Epidermal melanocyte (primary cell): Measurements from ENCODE around the gene CFAP57.
"Not testable (repeated sequence)": the region's sequence is repeated elsewhere in the genome, so short reads cannot be mapped to it uniquely, and the experiment has no call there.

Experiments used
- DNase-seq: peaks from one replicate; pipeline ENCODE4 v3.0.0; 2011; ENCODE audit warnings: low spot score; ENCODE audit not compliant: insufficient read length

CFAP57 gene

DNA sequence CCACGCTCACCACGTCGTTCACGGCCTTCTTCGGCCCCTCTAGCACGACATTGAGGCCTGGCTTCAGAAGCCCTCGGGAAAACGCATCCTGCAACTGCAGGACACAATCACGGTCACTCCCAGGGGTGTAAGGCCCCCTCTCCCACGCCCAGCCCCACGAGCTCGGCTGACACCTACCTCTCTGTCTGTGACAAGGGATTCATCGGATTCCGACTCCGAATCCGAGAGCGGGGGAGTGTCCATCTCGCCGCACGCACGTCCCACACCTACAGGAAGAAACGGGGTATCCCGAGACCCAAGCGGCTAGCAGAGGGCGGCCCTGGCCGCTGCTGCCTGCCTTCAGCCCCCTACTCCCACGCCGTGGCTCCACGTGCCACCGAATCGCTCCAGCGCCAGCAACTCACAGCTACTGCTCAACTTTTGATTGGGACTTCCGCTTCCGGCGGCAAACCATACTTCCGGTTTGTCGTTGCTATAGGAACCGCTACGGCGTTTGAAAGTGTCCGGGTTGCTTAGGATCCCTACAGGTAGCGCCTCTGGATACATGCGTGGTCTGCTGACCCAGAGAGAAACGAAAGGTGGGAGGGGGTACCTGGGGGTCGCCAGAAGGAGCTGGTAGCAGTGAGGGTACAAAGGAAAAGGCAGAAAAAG, at the start of gene CFAP57, which contains the start of gene EBNA1BP2:
TSS of gene CFAP57 (plus strand) at position 455 of the 651 bp plus-strand sequence. CDS start 424 bp downstream, outside the sequence.
TSS of gene EBNA1BP2 (minus strand) at position 415 of the 651 bp plus-strand sequence. CDS start at position 243, 172 bp downstream.
- DNase-seq: peak; percentile 97

DNA sequence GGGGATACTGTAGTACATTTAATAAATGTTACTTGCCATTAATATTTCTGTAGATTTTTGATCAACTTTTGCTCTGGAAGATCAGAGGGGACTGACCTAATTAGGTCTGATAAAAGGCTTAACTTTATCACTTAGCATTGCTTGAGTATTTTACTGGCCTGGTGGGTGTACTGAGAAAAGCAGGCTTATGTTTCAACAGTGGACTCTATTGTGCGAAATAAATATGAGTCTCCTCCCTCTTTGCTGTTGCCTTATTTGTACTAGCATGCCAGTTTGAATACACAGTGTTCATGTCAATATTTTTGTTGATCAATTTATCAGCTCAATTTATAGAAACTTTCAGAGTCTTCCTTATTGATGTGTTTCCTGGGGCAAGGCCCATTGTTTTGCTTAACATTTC, 49.1 kb upstream of the CFAP57 start:
- peak; percentile 57 for DNase-seq

DNA sequence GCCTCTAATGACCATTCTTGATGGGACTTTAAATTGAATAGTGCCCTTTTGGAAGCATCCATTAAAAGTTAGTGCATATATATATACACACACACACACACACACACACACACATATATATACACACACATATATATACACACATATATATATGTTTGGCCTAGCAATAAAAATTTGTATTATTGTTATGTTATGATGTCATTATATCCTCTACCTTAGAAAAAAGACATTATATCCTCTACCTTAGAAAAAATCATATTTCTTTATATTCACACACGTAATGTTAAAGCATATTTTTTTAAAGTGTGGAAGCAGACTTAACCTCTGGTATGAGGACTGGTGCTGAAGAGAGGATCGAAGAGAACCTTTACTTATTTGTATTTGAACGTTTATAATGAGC, 43.3 kb upstream of the CFAP57 start:
- DNase-seq: no peak

DNA sequence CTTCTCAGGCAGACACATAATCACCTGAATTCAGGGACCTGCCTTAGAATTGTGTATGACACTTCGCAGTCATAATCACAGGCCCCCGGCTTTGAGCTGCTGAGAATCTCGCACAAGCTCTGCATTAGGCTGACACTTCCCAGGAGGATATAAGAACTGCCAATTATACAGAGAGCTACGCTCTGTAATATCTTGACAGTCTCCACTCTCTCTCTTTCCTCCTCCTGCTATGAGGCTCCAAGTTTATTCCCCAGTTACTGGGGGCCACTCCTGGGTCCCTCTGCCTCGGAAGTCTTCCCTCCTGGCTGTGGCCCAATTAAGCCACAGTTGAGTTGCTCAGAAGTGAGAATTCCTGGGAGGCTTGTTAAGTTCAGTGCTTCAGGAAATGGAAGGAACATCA, 42.7 kb upstream of the CFAP57 start:
- no peak for DNase-seq

DNA sequence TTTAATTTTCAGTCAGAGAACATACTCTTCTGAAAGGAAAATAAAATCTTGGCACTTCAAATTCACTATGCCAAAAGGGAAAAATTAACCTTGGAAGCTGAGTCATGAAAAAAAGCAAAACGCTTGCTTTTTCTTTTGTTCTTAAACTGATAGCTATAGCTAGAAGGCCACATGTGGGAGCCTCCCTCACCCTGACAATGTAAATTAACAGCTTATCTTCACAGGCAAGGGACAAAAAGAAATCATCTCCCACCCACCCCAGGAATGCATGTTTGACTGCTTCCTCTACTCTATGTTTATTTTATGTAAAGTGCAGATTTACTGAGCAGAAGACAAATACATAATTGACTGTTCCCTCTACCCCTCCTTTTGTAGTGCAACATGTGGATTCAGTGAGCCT, 38.1 kb upstream of the CFAP57 start:
- DNase-seq: no peak

DNA sequence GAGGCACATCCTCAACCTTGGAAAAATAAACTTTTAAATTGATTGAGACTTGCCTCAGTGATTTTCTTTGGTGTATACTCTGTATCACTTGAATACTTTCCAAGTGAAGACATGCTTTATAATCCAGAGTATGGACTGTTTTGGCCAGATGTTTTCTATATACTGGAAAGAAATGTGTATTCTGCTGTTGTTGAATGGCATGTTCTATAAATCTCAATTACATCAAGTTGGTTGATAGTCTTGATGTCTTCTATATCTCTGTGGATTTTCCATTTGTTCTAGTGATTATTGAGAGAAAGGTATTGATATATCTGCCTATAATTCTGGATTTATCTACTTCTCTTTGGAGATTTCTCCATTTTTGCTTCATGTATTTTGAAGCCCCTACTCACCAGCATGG, 37.5 kb upstream of the CFAP57 start:
- no peak for DNase-seq

DNA sequence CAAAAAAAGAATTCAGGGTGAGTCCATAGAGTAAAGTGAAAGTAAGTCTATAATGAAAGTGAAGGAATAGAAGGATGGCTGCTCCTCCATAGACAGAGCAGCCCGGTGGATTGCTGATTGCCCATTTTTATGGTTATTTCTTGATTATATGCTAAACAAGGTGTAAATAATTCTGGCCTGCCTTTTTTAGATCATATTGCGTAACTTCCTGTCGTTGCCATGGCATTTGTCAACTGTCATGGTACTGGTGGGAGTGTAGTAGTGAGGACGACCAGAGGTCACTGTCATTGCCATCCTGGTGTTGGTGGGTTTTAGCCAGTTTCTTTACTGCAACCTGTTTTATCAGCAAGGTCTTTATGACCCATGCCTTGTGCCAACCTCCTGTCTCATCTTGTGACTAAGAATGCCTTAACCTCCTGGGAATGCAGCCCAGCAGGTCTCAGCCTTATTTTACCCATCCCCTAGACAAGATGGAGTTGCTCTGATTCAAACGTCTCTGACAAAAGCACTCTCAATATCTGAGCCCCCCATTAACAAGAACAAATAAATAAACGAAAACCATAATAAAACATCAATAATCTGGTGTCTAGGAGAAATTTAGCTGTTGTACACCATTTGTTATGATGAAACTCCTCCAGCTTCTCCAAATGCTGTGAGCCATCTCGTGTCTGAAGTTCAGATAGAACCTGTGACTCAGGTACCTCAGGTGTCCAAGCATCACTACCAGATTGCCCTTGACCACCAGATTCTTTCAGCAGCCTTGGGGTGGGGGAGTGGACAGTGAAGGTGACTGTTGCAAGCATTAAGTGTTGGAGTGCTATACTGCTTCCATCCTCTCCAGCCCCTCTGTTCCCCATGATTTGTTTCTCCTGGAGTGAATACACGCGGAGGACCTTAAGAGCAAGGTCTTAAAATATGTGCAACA, 36.0 kb upstream of the CFAP57 start:
- no peak for DNase-seq

DNA sequence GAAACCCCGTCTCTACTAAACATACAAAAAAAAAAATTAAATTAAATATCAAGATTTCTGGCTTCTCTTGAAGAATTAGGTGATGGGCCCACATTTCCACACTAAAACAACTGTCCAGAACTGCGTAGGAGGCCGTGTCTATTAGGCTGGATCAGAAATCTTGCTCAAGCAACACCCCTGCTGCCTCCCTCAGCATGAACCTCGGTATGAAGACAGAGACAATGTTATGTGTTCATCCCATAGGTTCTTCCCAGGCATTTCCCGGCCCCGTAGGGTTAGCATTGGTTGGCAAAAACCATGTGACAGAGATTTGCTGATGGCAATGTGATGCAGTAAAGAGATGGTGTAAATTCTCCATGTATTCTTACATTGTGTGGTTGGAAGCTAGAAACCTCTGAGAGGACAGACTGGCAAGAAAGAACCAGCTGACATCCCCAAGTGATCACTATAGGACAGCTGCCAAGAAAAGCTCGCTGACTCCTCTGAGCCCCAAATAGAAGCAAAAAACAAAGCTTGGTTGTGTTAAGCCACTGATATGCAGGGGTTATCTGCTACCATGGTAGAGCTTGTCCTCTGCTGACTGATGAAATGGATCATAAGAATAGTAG, 34.6 kb upstream of the CFAP57 start:
- peak; percentile 74 for DNase-seq

DNA sequence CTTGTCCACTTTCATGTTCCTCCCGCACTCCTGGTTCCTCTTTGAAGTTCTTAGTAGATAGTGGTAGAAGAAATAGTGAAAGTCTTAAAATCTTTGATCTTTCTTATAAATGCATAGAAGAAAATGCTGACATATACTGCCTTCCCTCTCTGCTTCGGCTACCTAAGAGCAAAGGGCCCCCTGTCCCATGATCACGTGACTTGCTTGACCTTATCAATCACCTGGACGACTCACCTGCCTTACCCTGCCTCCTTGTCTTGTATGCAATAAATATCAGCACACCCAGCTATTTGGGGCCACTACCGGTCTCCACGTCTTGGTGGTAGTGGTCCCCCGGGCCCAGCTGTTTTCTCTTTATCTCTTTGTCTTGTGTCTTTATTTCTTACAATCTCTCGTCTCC, 32.8 kb upstream of the CFAP57 start:
- not testable (repeated sequence) for DNase-seq

DNA sequence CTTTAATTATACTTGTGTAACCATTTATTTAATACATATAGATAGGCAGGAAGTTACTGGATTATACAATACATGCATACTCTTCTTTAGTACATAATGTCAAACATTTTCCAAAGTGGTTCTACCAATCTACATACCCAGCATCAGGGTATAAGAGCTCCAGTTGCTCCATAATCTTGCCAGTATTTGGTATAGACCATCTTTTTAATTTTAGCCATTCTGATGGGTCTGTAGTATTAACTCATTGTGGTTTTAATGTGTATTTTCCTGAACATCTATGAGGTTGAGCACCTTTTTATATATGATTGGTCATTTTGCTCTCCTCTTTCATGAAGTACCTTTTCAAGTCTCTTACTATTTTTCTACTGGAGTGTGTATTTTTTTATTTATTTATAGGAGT, 32.1 kb upstream of the CFAP57 start:
- no peak for DNase-seq

DNA sequence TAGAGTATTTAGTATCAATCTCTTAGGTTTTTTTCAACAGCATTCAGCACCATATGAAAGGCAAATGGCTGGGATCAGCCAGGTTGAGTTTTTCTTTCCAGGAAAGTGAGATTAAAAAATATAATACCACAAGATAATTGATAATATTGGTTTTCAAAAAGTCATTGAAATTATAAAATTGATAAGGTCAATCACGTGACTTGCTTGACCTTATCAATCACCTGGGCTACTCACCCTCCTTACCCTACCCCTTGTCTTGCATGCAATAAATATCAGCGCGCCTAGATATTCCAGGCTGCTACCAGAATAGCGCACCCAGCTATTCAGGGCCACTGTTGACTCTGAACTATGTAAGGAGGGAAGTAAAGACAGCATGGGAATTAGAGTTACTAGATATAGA, 31.5 kb upstream of the CFAP57 start:
- no peak for DNase-seq

DNA sequence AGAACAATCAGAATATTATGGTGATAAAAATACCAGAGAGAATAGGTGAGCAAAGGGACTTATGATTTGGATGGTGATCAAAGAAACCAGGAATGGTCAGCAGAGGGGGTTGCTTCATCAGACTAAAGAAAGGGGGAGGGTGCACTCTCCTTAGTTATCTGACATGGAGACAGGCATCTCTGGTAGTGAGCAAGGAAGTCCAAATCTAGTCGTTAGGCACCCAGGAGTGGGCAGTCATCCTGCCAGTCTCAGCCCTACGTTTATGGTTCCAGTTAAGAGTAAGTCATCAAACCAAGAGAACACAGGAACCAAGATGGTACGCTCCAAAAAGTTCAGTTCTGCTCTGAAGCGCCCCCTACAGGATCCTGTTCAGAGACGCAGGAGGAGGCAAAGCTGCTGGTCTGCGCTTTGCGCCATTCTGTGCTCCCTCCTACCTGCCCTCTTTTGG, 28.7 kb upstream of the CFAP57 start:
- DNase-seq: no peak

DNA sequence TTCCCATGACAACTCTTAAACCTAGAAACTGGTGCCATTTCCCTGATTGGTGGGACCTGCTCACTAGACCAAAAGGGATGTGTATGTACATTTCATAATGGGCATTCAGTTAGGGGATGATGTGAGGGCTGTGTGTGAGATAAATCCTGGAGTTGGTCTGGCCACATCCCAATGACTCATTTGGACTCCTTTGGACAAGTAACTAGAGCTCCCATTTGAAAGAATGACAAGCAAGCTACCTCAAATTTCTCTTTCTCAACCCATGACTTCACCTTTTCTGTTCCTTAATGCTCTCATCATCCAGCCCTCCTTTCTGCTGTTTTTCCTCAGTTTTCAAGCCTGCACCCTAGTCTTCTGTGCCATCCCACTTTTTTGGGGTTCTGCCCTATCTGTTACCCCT, 27.9 kb upstream of the CFAP57 start:
- DNase-seq: no peak

DNA sequence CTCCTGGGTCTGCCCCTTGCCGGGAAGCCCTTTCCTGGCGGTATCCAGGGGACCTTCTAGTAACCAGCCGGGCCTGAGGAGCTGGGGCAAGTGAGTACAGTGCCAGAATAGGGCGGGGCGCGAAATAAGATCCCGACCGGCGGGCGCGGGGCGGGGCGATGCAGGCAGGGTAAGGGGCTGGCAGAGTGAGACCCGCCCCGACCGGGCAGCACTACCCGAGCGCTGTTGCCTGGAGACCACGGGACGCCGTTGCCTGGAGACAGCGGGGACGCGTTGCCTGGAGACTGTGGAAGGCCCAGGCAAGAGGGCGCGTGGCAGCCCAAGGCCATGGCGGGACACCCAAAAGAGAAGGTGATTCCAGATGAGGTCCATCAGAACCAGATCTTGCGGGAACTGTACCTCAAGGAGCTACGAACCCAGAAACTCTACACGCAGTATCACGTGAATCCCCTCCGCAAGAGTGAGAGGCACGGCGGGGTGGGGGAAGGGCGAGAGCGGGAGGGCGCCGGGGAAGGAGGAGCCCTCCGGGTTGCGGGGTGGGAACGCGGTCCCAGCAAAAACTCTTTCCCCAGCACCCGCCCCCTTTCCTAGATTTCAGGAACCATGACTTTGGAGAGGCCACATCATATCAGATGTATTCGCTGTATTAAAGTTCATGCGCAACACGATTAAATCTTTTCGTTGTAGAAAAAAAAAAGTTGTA, 24.4 kb upstream of the CFAP57 start:
- peak; percentile 37 for DNase-seq

DNA sequence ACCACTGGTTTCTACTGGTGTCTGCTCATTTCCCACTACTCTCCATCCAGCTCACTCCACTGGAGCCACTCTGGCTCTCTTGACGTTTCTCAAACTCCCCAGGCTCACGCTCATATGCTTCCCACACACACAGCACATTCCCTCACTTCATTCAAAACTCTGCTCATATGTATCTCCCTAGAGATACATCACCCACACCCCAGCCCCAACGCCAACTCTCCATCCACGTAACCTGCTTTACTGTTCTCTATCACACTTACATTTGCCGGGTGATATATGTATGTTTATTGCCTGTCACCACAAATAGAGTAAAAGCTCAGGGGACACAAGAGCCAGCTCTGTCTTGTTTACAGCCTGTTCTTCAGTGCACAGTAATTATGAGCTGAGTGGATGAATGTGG, 22.2 kb upstream of the CFAP57 start:
- DNase-seq: no peak

DNA sequence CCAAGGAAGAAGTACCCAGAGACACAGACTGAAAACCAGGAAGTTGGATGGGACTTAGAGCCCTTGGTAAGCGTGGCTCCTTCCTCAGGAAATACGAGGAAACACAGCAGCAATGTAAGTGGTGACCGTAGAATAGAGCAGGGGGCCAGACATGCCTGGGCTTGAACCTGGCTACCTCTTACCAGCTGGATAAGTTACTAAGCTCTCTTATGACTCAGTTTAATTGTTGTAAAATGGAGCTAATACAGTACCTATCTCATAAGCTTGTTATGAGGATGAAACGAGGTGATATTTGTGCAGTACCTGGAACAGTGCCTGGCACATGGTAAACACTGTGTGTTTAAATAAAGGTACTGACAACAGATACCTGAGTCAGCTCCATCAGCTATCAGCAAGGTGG, 19.3 kb upstream of the CFAP57 start:
- no peak for DNase-seq

DNA sequence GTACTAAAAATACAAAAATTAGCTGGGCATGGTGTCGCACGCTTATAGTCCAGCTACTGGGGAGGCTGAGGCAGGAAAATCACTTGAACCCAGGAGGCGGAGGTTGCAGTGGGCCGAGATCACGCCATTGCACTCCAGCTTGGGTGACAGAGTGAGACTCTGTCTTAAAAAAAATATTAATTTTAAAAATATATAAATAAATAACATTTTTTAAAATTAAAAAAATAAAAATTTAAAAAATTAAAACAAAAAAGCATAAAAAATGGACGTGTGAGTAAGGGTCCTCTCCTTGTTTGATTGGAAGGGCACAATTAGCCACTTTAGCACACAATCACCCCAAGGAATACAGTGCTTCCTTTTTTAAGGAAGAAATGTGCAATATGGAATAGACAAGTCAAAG, 18.7 kb upstream of the CFAP57 start:
- DNase-seq: no peak

DNA sequence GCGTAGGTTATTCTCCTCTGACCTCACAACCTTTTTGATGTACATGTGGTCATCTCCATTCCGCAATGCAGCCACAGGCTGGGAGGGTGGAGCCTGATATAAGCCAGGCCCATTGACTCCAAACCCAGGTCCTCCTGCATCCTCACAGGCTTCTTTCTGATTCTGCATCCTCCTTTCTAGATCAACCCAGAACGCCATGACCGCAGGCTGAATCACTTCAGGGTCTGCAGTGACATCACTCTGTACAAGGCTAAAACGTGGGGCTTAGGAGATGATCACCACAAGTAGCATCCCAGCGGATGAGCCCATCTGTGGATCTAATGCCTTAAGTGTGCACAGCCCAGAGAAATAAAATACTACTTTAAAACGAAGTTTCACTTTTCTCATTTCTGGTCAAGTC, 16.1 kb upstream of the CFAP57 start:
- no peak for DNase-seq

DNA sequence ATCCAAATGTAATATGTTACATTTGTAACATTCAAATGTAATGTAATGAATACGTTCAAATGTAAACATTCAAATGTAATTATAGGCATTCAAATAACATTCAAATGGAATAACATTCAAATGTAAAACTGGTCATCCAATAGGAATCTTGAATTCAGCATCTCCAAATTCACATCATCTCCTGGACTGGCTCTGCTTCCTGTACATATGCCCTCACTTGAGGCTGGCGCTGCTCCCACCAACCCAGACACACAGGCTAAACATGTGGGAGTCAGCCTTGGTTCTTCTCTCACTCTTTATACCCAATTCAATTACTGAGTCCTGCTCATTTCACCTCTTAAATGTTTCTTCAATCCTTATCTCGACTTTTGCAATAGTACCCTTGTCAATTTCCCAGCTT, 7.0 kb upstream of the CFAP57 start:
- no peak for DNase-seq

DNA sequence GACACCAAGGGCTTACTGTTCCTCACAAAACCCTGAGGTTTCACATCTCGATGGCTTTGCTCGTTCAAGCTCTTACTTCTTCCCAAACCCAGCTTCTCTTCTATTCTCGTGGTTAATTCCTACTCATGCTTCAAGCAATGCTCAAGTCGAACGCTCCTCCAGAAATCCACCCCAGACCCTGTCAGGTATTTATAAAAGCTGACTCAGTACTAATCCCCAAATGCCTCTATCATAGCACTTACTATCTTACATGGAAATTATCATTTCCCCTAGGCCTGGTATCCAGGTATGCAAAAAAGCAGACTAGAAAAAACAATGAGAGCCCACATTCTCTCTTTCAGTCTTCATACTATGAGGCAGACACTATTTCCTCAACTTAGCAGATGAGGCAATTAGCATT, 6.4 kb upstream of the CFAP57 start:
- no peak for DNase-seq

DNA sequence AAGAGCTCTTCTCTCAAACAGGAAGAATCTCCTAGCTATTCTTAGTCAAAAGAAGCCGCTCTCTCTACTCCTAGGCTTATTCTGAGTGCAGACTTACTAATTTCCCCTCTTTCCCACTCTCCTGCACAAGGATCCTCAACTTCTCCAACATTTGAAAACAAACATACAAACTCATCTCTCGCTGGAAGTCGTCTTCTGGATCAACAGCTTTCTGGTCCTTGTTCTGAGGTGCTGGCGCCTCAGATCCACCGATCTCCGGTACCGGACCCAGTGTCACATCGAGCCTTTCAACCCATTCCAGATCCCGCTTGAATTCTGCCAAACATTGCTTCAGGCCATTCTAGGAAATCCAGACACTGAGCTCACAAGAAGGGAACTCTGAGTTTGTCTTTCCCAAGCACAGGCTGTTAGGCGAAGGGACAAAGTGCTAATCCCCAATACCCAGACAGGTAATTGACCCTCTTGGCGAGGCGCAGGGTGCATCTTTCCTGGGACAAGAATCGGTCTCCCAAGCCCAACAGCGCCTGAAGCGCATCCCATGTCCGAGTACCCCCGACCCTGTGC, 736 bp upstream of the CFAP57 start:
- DNase-seq: no peak
